WTC11 (cell line): ENCODE measurements around the gene MTOR. TPM values are rescaled to one million over a fixed set of nuclear protein-coding genes. Genes with fewer than 3 reads are reported as not detected.

Source experiments
- ATAC-seq: fragments of 200-7000 bp; cut with Tn5 transposase; 2 replicates; pipeline ENCODE4 v1.10.0; 2021; ENCODE audit warnings: mild to moderate bottlenecking, moderate library complexity
- CTCF ChIA-PET: fragments of 300-600 bp; sonication (Branson Sonifier 250); formaldehyde crosslinking; loops from one replicate; lab custom pipeline; 2021; ENCODE audit warnings: antibody characterized with exemption; lab: Charles Lee
- POLR2A ChIA-PET: fragments of 350-600 bp; sonication (Branson Sonifier 250); formaldehyde crosslinking; loops from one replicate; lab custom pipeline; 2021; ENCODE audit warnings: antibody characterized with exemption; lab: Charles Lee
- DNase-seq: peaks from one replicate; pipeline ENCODE4 v3.0.0; 2021; ENCODE audit warnings: low spot score
- H3K27ac Mint-ChIP-seq: 2 replicates; pipeline ENCODE4 v1.8.0; 2021; ENCODE audit warnings: mixed read lengths
- H3K27me3 Mint-ChIP-seq: 2 replicates; pipeline ENCODE4 v1.8.0; 2021; ENCODE audit warnings: low read depth, mild to moderate bottlenecking, moderate library complexity, mixed read lengths
- H3K36me3 Mint-ChIP-seq: 2 replicates; pipeline ENCODE4 v1.8.0; 2021; ENCODE audit warnings: mixed read lengths
- H3K4me1 Mint-ChIP-seq: 2 replicates; pipeline ENCODE4 v1.8.0; 2022; ENCODE audit warnings: mixed read lengths
- H3K4me3 Mint-ChIP-seq: 2 replicates; pipeline ENCODE4 v1.8.0; 2021; ENCODE audit warnings: mild to moderate bottlenecking, moderate library complexity, mixed read lengths
- H3K9me3 Mint-ChIP-seq: 2 replicates; pipeline ENCODE4 v1.8.0; 2021; ENCODE audit warnings: mixed read lengths
- CTCF ChIP-seq: fragments of 200-600 bp; IDR thresholded peaks from 2 replicates; pipeline ENCODE4 v1.8.0; 2022; ENCODE audit warnings: antibody characterized with exemption
- E2F5 ChIP-seq: sonication (generic); formaldehyde crosslinking; IDR thresholded peaks from 2 replicates; pipeline ENCODE4 v1.8.1; 2022; ENCODE audit warnings: mild to moderate bottlenecking, moderate library complexity, missing genetic modification reagents
- ERG ChIP-seq: fragments of 250-450 bp; sonication (Bioruptor Pico); IDR thresholded peaks from 2 replicates; pipeline ENCODE4 v1.8.0; 2021; ENCODE audit warnings: mild to moderate bottlenecking
- ESRRA ChIP-seq: sonication (generic); formaldehyde crosslinking; IDR thresholded peaks from 2 replicates; pipeline ENCODE4 v1.8.1; 2022; ENCODE audit warnings: mild to moderate bottlenecking, missing genetic modification reagents, borderline replicate concordance
- GRHL2 ChIP-seq: fragments of 250-450 bp; sonication (Bioruptor Pico); IDR thresholded peaks from 2 replicates; pipeline ENCODE4 v1.8.0; 2022; ENCODE audit warnings: mild to moderate bottlenecking, moderate library complexity; ENCODE audit not compliant: insufficient replicate concordance, severe bottlenecking
- GTF2I ChIP-seq: fragments of 250-450 bp; sonication (Bioruptor Pico); conservative IDR thresholded peaks from 2 replicates; pipeline ENCODE4 v1.4.0; 2021; ENCODE audit warnings: mild to moderate bottlenecking
- KAT7 ChIP-seq: sonication (generic); formaldehyde crosslinking; IDR thresholded peaks from 2 replicates; pipeline ENCODE4 v1.8.1; 2023; ENCODE audit warnings: missing genetic modification reagents, mild to moderate bottlenecking, borderline replicate concordance
- MAX ChIP-seq: sonication (generic); formaldehyde crosslinking; IDR thresholded peaks from 2 replicates; pipeline ENCODE4 v1.8.0; 2022; ENCODE audit warnings: mild to moderate bottlenecking, missing genetic modification reagents
- NFATC4 ChIP-seq: fragments of 250-450 bp; sonication (Bioruptor Pico); IDR thresholded peaks from 2 replicates; pipeline ENCODE4 v1.9.0; 2021; ENCODE audit warnings: mild to moderate bottlenecking
- RORB ChIP-seq: fragments of 250-450 bp; sonication (Bioruptor Pico); IDR thresholded peaks from 2 replicates; pipeline ENCODE4 v1.9.0; 2021; ENCODE audit warnings: mild to moderate bottlenecking
- SMAD3 ChIP-seq: sonication (generic); formaldehyde crosslinking; IDR thresholded peaks from 2 replicates; pipeline ENCODE4 v1.8.0; 2022; ENCODE audit warnings: missing genetic modification reagents, mild to moderate bottlenecking, borderline replicate concordance
- SMAD4 ChIP-seq: sonication (generic); formaldehyde crosslinking; IDR thresholded peaks from 2 replicates; pipeline ENCODE4 v1.8.0; 2022; ENCODE audit warnings: mild to moderate bottlenecking, missing genetic modification reagents
- ZBTB43 ChIP-seq: sonication (generic); formaldehyde crosslinking; IDR thresholded peaks from 2 replicates; pipeline ENCODE4 v1.8.1; 2023; ENCODE audit warnings: mild to moderate bottlenecking, missing genetic modification reagents
- ZNF423 ChIP-seq: fragments of 250-450 bp; sonication (Bioruptor Pico); IDR thresholded peaks from 2 replicates; pipeline ENCODE4 v2.1.2; 2022; ENCODE audit warnings: mild to moderate bottlenecking, moderate library complexity
- total RNA-seq: library from RNA; stranded (reverse); gene quantifications from 3 replicates; pipeline ENCODE4 v1.2.3, GENCODE V29; 2021
- TF ChIP-seq, protein P1 (sequence below): sonication (generic); formaldehyde crosslinking; IDR thresholded peaks from 2 replicates; pipeline ENCODE4 v1.8.1; 2022; ENCODE audit warnings: low read depth, mild to moderate bottlenecking, moderate library complexity, missing genetic modification reagents, borderline replicate concordance
- TF ChIP-seq, protein P2 (sequence below): sonication (generic); formaldehyde crosslinking; IDR thresholded peaks from 2 replicates; pipeline ENCODE4 v1.8.0; 2022; ENCODE audit warnings: mild to moderate bottlenecking, missing genetic modification reagents

MTOR gene
- total RNA-seq, 1 experiment from 2014 or later, result 65.0 TPM

DNA sequence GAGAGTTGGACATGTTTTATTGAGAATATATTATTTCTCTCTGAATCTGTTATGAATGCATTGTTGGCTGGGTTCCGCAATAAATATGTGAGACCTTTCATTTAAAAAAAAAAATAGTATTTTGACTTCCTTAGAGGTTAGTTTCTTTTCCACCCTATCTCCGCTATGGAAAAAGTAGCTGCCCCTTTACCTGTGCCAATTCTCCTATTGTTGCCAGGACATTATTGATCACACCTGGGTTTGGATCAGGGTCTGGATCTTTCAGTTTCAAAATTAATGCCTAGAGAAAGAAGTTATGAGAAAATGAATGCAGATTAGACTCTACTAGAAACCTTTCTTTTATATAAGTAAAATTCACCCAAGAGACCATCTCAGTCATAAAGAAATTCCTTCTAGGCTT lies 29.1 kb downstream of the MTOR start:
- ATAC-seq, result no peak
- POLR2A ChIA-PET, result no interaction called here
- no peak for DNase-seq
- no peaks in the 10 kb centered on the region for H3K9me3 Mint-ChIP-seq
- CTCF ChIA-PET, result no interaction called here
- no peak overlapping the region for H3K4me3 Mint-ChIP-seq
- no peaks in the 10 kb centered on the region for H3K27me3 Mint-ChIP-seq
- H3K36me3 Mint-ChIP-seq, result peaks cover 71% of the 10 kb centered on the region
- TF ChIP-seq ZBTB43 (CRISPR knock-in tag) (no peak), GRHL2 (no peak), SMAD3 (no peak), ERG (no peak), E2F5 (no peak), ESRRA (CRISPR knock-in tag) (no peak)
- TF ChIP-seq, protein P1, sequence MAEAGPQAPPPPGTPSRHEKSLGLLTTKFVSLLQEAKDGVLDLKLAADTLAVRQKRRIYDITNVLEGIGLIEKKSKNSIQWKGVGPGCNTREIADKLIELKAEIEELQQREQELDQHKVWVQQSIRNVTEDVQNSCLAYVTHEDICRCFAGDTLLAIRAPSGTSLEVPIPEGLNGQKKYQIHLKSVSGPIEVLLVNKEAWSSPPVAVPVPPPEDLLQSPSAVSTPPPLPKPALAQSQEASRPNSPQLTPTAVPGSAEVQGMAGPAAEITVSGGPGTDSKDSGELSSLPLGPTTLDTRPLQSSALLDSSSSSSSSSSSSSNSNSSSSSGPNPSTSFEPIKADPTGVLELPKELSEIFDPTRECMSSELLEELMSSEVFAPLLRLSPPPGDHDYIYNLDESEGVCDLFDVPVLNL, result no peak
- H3K27ac Mint-ChIP-seq, result no peak overlapping the region
- H3K4me1 Mint-ChIP-seq, result no peaks in the 10 kb centered on the region

GRCh38 chr1:11229203-11229602 lies 33.1 kb downstream of the MTOR start:
- H3K9me3 Mint-ChIP-seq, result no peaks in the 10 kb centered on the region

GRCh38 chr1:11227106-11228077 lies 35.0 kb downstream of the MTOR start:
- TF ChIP-seq KAT7 (CRISPR knock-in tag), result no peak
- TF ChIP-seq, protein P1, result no peak
- no peak for TF ChIP-seq SMAD4 (CRISPR knock-in tag)
- no peak for TF ChIP-seq ZNF423 (CRISPR knock-in tag)
- TF ChIP-seq GTF2I (CRISPR knock-in tag), result no peak
- TF ChIP-seq SMAD3, result no peak
- no peak for TF ChIP-seq ESRRA (CRISPR knock-in tag)
- TF ChIP-seq CTCF, result no peak
- TF ChIP-seq NFATC4 (CRISPR knock-in tag), result no peak
- TF ChIP-seq MAX (CRISPR knock-in tag), result no peak
- TF ChIP-seq RORB (CRISPR knock-in tag), result no peak
- TF ChIP-seq, all 79 proteins: peak for 0
- ATAC-seq (no peak), DNase-seq (no peak)
- CTCF ChIA-PET, result no interaction called here
- H3K4me3 Mint-ChIP-seq, result no peak overlapping the region
- H3K4me1 Mint-ChIP-seq, result no peaks in the 10 kb centered on the region
- POLR2A ChIA-PET, result no interaction called here
- H3K27me3 Mint-ChIP-seq, result no peaks in the 10 kb centered on the region
- no peak overlapping the region for H3K27ac Mint-ChIP-seq
- peaks cover 60% of the 10 kb centered on the region for H3K36me3 Mint-ChIP-seq
- no peaks in the 10 kb centered on the region for H3K9me3 Mint-ChIP-seq

More at GRCh38 chr1:11229203-11229602, 33.1 kb downstream of the MTOR start:
- ChIA-PET CTCF (interaction anchor here (0.9 kb wide), 1 partner anchor 192 kb away, joined by 3 read pairs; no protein-coding TSS in a partner anchor), POLR2A (interaction anchor here (0.6 kb wide), 1 partner anchor 165 kb away, joined by 3 read pairs; no protein-coding TSS in a partner anchor)
- no peaks in the 10 kb centered on the region for H3K27me3 Mint-ChIP-seq
- H3K36me3 Mint-ChIP-seq, result peaks cover 71% of the 10 kb centered on the region
- H3K27ac Mint-ChIP-seq, result no peak overlapping the region
- no peak overlapping the region for H3K4me3 Mint-ChIP-seq
- H3K4me1 Mint-ChIP-seq, result no peaks in the 10 kb centered on the region
- DNase-seq (no peak), ATAC-seq (no peak)
- TF ChIP-seq, protein P2, sequence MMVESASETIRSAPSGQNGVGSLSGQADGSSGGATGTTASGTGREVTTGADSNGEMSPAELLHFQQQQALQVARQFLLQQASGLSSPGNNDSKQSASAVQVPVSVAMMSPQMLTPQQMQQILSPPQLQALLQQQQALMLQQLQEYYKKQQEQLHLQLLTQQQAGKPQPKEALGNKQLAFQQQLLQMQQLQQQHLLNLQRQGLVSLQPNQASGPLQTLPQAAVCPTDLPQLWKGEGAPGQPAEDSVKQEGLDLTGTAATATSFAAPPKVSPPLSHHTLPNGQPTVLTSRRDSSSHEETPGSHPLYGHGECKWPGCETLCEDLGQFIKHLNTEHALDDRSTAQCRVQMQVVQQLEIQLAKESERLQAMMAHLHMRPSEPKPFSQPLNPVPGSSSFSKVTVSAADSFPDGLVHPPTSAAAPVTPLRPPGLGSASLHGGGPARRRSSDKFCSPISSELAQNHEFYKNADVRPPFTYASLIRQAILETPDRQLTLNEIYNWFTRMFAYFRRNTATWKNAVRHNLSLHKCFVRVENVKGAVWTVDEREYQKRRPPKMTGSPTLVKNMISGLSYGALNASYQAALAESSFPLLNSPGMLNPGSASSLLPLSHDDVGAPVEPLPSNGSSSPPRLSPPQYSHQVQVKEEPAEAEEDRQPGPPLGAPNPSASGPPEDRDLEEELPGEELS (CRISPR knock-in tag), result no peak
